ENCODE results near the gene GAPVD1.

GAPVD1 gene

DNA sequence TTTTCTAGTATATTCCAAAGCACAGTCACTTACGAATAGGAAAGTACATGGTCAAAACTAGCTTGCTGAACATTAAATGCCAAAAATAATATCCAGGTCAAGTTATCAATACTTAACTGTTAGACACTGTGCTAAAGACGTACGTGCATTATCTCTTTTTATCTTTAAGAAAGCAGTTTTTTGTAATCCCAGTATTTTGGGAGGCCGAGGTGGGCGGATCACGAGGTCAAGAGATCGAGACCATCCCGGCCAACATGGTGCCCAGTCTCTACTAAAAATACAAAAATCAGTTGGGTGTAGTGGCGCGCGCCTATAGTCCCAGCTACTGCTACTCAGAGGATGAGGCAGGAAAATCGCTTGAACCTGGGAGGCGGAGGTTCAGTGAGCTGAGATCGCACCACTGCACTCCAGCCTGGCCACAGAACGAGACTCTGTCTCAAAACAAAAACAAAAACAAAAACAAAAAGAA, 17.8 kb upstream of the GAPVD1 start:
- TF ChIP-seq SIN3A (IDR thresholded peaks at IDR 0.05; ENCODE audit: borderline replicate concordance, insufficient read depth, low read length) (no peak), TAF1 (IDR thresholded peaks at IDR 0.05; ENCODE audit: borderline replicate concordance, insufficient read depth, low read length) (no peak), POLR2AphosphoS5 (IDR thresholded peaks at IDR 0.05; ENCODE audit: low read depth, low read length) (no peak)

- TF ChIP-seq SIN3A (IDR thresholded peaks at IDR 0.05; ENCODE audit: borderline replicate concordance, insufficient read depth, low read length) (no peak), FOXP2 (optimal IDR thresholded peaks at IDR 0.05; ENCODE audit: borderline replicate concordance, extremely low read depth, extremely low read length, insufficient read depth) (no peak), REST (IDR thresholded peaks at IDR 0.05; ENCODE audit: insufficient read depth in 1 of 2, low read depth in 2 of 2, low read length in 2 of 2) (no peak), TAF1 (IDR thresholded peaks at IDR 0.05; ENCODE audit: borderline replicate concordance, insufficient read depth, low read length) (no peak), POLR2AphosphoS5 (IDR thresholded peaks at IDR 0.05; ENCODE audit: low read depth, low read length) (no peak)
Observed at GRCh38 chr9:125246261-125246667, 15.4 kb upstream of the GAPVD1 start.

DNA sequence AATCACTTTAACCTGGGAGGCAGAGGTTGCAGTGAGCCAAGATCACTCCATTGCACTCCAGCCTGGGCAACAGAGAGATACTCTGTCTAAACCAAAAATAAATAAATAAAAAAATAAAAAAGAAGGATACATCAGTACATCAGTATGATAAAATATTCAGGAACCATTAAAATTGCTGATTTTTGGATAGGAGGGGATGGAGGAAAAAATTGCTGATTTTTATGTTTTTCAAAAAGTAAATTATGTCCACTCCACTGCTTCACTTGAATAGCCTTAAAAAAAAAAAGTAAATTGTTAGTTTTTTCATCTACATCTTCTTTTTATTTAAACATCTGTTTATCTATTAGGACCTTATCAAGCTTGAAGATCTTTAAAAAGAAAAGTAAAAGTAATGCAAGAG, 7.4 kb upstream of the GAPVD1 start:
- TF ChIP-seq FOXP2 (optimal IDR thresholded peaks at IDR 0.05; ENCODE audit: borderline replicate concordance, extremely low read depth, extremely low read length, insufficient read depth) (no peak), POLR2AphosphoS5 (IDR thresholded peaks at IDR 0.05; ENCODE audit: low read depth, low read length) (no peak), REST (IDR thresholded peaks at IDR 0.05; ENCODE audit: insufficient read depth in 1 of 2, low read depth in 2 of 2, low read length in 2 of 2) (no peak), TAF1 (IDR thresholded peaks at IDR 0.05; ENCODE audit: borderline replicate concordance, insufficient read depth, low read length) (no peak), SIN3A (IDR thresholded peaks at IDR 0.05; ENCODE audit: borderline replicate concordance, insufficient read depth, low read length) (no peak)

- TF ChIP-seq POLR2AphosphoS5 (IDR thresholded peaks at IDR 0.05; ENCODE audit: low read depth, low read length) (no peak), TAF1 (IDR thresholded peaks at IDR 0.05; ENCODE audit: borderline replicate concordance, insufficient read depth, low read length) (no peak), SIN3A (IDR thresholded peaks at IDR 0.05; ENCODE audit: borderline replicate concordance, insufficient read depth, low read length) (no peak), FOXP2 (optimal IDR thresholded peaks at IDR 0.05; ENCODE audit: borderline replicate concordance, extremely low read depth, extremely low read length, insufficient read depth) (no peak), REST (IDR thresholded peaks at IDR 0.05; ENCODE audit: insufficient read depth in 1 of 2, low read depth in 2 of 2, low read length in 2 of 2) (no peak)
Observed at GRCh38 chr9:125255781-125256391, 5.7 kb upstream of the GAPVD1 start.

DNA sequence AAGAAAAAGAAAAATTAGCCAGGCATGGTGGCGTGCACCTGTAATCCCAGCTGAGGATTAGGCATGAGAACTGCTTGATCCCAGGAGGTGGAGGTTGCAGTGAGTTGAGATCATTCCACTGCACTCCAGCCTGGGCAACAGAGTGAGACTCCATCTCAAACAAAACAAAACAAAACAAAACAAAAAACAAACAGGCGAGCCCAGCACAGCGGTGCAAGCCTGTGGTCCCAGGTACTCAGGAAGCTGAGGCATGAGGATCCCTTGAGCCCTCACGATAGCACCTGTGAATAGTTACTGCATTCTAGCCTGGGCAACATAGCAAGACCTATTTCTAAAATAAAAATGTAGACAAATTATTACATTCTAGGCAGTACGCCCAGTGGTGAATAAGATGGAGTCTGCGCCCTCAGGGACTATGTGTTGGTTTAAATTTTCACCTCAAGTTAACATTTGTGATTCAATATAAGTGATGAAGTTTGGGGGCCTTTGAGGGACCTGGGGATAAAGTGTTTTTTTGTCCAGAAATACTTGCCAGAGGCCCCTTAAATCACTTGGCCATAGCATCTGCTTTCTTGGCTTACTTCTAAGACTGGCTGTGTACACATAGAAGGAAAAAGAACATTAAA, 3.4 kb upstream of the GAPVD1 start:
- TF ChIP-seq REST (IDR thresholded peaks at IDR 0.05; ENCODE audit: insufficient read depth in 1 of 2, low read depth in 2 of 2, low read length in 2 of 2) (no peak), FOXP2 (optimal IDR thresholded peaks at IDR 0.05; ENCODE audit: borderline replicate concordance, extremely low read depth, extremely low read length, insufficient read depth) (no peak), POLR2AphosphoS5 (IDR thresholded peaks at IDR 0.05; ENCODE audit: low read depth, low read length) (no peak), SIN3A (IDR thresholded peaks at IDR 0.05; ENCODE audit: borderline replicate concordance, insufficient read depth, low read length) (no peak), TAF1 (IDR thresholded peaks at IDR 0.05; ENCODE audit: borderline replicate concordance, insufficient read depth, low read length) (no peak)
